CD4-positive, alpha-beta T cell treated with Interleukin-17A for 4 hours (primary cell): Measurements from ENCODE around the gene HSD17B14.

ENCODE experiments used
- DNase-seq: peaks from one replicate; pipeline ENCODE4 v3.0.0-alpha.2; 2020; ENCODE audit warnings: mixed read lengths

HSD17B14 gene

GRCh38 chr19:48822514-48822913 lies 13.8 kb downstream of the HSD17B14 start:
- DNase-seq: no peak

GRCh38 chr19:48821633-48822032 lies 14.7 kb downstream of the HSD17B14 start:
- DNase-seq: no peak

DNA sequence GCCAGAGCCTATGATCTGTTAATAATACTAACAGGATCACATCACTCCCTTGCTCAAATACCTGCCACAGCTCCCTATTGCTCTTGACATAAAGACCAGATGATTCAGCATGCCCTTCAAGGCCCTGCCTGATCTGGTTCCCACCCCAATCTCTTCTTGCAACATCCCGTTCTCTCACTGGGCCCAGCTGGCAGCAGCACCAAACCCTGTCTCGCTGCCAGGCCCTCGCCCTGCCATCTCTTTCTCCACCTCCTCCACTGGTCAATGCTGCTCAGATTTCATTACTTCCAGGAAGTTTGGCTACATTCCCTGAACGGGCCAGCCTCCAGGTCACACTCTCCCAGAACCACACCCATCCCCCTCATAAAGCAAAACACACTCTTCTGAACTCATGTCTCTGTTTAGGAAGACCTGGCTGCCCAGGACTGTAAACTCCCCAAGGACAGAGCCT lies 16.9 kb downstream of the HSD17B14 start:
- no peak for DNase-seq

DNA sequence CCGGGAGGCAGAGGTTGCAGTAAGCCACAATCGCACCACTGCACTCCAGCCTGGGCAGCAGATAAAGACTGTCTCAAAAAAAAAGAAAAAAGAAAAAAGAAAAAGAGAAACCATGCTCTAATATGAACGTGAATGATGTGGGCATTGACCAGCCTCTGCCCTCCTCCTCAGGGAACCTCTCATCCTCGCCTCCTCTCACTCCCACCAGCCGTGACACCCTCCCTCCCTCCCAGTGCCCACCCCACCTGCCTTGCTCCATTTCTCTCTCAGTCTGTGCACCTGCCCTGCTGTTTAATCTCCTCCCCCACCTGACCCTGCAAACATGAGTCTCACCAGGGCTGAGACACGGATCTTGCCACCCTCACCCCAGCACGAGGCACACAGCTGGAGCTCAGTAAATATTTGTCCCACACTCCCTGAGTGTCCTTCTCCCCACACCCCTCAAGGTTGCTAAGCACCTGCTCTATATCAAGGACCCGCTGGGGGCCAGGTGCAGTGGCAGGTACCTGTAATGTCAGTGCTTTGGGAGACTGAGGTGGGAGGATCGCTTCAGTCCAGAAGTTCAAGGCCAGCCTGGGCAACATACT lies 18.0 kb downstream of the HSD17B14 start:
- no peak for DNase-seq

DNA sequence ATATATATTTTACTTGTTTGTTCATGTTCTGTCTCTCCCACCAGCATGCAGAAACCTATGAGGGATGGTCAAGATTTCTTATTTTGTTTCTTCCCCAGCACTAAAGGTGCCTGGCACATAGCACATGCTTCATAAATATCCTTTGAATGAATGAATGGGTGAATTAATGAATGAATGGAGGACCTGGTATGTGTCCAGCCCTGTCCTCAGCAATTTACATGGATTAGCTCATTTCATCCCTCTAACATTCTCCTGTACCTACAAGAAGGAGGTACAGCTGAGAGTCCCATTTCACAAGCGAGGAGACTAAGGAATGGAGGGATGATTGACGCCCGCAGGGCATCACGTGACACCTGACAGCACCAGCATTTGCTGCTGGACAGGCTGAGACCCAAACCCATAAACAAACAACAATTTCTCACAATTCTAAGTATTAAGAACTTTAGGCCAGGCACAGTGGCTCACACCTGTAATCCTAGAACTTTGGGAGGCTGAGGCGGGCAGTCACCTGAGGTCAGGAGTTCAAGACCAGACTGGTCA lies 18.6 kb downstream of the HSD17B14 start:
- DNase-seq: no peak

DNA sequence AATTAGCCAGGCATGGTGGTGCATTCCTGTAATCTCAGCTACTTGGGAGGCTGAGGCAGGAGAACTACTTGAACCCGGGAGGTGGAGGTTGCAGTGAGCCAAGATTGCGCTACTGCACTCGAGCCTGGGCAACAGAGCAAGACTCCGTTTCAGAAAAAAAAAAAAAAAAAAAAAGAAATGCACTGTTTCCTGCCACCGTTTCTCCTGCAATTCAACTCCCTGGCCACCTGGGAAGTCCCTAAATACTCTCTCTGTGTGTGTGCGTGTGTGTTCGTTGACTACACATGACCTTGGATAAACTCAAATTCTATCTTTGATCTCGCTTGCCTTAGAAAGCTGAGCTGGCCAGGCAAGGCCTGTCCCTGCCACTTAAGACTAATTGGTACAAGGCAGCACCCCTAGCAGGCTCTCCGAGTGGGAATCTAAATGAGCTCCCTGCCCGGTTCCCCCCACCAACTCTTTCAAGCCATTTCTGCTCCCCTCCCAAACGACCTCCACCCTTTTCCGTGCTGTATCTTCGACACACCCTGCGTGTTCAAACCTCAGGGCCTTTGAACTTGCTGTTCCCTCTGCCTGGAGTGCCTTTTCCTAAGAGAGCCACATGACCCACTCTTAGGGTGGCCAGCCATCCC lies 20.3 kb downstream of the HSD17B14 start:
- no peak for DNase-seq

DNA sequence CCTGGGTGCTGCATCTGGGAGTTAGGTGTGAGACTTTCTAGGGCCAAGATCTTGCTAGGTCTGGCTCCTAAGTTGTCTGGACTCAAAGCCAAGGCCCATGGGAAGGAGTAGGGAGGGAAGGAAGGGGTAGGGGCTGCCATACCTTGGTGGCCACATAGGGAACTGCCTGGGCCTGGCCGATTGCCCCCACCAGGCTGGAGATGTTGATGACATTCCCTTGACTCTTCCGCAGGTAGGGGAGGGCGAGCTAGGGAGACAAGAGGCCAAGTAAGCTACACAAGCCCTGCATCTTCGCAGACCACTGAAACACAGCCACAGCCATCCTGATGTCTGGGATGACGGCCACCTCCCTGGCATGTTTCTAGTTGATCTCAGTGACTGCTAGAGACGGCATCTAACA lies 21.4 kb downstream of the HSD17B14 start:
- DNase-seq: no peak

DNA sequence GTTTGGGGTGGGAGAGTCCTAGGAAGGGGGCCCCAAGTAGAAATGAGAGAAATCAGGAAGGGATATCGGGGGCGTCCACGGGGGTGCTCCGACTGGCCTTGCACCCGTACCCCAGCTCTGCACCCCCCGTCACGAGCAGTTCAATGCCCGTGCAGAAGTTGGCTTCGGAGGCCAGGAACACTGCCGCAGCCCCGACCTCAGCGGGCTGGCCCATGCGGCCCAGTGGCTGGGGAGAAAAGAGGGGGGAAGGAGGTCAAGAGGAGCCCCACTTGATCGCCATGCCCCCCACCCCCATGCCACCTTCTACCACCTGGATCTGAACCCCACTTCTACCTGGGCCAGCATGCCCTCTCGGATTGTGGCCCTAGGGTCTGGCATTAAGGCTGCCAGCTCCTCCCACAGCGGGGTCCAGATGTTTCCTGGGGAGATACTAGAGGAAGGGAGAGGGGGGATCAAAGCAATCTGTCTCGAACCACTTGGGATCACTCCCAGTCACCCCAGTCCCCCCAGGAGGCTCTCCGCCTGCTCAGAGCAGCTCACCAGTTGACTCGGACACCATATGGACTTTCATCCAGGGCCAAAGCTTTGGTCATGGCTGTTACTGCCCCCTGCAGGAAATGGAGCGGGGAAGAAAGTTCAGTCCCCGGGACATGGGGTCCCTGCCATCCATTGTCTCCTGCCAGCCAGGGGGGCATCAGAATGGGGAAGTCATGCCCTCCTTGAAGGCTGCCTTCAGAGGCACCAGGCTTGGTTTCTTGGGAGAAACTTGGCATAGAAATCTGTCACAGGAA lies 23.0 kb downstream of the HSD17B14 start:
- DNase-seq: no peak

- peak; percentile 77 for DNase-seq
Measured at GRCh38 chr19:48812094-48812929, 24.0 kb downstream of the HSD17B14 start.

- no peak for DNase-seq
Measured at GRCh38 chr19:48810151-48810550, 26.1 kb downstream of the HSD17B14 start.

- DNase-seq: no peak
Measured at GRCh38 chr19:48807590-48808308, 28.5 kb downstream of the HSD17B14 start.

DNA sequence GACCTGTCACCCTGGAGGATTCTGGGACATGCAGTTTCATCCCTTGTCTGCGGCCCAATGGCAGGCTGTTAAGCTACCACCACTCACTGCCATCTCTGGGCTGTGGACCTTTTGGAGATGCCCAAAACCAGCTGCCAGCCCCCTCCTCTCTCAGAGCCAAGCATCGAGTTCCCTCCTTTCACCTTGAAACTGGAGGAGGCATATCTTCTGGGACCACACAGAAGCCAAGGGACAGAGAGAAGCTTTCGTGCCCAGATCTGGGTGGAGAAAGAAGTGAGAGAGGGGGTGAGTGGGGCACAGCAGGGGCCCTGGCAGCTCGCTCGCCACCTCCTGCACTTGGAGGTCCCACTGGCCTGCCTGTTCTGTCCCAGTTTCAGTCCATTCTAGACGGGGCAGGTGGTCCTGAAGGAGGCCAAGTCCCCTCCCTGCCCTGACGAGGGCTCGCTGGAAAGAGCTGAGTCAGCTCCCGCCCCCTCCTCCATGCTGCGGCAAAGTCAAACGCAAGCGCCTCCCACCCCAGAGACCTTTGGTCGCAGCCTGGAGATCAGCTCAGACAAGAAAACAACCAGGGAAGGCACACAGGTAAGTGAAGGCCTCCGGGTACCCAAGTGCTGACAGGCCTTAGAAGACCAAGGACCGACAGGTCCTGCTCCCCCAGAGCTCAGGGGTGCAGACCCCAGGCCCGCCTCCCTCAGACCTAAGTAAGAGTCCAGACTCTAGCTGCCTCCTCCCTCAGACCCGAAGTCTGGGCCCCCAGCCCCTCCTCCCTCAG lies 29.3 kb downstream of the HSD17B14 start:
- peak; percentile 46 for DNase-seq

DNA sequence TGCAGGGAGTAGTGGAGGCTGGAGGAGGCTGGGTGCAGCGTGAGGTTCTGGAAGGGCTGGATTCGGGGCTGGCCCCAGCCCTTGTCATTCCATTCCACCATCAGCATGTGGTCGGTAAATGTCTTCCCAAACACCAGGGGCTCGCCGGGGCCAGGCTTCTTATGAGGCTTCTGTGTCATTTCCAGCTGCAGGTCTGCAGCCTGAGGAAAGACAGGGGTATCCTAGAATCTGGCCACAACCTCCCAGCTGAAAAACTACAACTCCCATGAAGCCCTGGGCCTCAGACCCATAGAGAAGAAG lies 29.8 kb downstream of the HSD17B14 start:
- no peak for DNase-seq

GRCh38 chr19:48805452-48805851 lies 30.8 kb downstream of the HSD17B14 start:
- DNase-seq: no peak

DNA sequence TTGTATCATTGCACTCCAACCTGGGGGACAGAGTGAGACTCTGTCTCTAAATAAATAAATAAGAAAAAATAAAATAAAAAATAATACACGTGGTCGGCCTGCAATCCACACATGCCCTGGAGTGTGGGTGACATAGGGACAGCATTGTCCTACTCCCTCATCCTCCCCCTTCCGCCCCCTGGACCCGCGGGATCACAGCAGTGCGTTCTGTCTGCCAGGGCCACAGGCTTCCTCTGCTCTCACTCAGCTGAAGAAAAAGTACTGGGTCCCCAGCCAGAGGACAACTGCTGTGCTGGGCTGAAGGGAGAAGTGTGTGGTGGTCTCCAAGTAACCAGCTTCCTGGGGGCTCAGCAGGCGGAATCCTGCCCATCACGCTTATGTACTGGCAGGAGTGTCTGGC lies 31.8 kb downstream of the HSD17B14 start:
- no peak for DNase-seq

DNA sequence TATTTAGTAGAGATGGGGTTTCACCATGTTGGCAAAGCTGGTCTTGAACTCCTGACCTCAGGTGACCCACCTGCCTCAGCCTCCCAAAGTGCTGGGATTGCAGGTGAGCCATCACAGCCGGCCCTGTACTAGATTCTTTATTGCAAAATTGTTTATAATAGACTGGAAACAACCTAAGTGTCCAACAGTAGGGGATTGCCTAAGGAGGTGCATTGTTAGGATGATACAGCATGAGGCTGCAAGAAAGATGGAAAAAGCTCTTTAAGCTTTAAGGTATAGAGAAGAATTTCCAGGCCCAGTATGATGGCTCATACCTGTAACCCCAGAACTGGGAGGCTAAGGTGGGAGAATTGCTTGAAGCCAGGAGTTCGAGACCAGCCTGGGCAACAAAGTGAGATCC lies 33.7 kb downstream of the HSD17B14 start:
- no peak for DNase-seq

DNA sequence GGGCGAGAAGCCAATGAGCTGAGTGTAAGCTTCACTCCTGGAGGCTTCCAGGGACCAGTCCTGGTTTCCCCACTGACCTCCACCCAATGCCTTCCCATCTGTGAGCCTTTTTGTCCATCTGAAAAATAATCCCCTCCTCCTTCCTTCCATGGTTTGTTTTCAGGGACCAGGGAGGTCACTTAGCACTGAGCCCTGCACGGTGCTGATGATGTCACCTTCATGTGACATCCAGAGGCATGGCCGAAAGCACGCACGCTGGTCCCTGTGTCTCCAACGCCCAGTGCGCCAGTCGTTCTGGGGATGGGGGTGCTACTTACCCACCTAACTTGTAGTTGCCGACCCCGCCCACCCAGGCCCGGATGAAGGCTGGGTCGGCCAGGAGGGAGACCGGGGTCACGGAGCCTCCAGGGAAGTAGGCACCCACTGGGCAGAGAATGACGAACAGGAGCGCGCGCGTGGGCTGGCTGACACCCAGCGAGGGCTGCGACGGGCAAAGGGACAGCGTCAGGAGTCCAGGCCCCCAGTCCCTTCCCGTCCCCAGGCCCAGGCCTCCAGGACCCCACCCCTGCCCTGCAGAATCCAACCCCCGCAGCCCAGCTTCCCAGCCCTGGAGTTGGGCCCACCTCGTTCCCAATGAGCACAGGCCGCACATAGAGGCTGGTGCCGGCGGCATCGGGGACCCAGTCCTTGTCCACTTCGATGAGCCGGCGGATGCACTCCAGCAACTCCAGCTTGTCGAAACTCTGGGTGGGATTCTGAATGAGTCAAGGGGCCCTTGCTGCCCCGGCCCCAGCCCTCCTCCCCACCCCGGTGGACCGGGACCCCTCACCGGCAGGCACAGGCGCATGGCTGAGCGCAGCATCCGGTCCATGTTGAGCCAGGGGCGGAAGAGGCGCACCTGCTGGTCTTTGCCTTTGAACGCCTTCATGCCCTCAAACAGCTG lies 36.7 kb downstream of the HSD17B14 start:
- no peak for DNase-seq

DNA sequence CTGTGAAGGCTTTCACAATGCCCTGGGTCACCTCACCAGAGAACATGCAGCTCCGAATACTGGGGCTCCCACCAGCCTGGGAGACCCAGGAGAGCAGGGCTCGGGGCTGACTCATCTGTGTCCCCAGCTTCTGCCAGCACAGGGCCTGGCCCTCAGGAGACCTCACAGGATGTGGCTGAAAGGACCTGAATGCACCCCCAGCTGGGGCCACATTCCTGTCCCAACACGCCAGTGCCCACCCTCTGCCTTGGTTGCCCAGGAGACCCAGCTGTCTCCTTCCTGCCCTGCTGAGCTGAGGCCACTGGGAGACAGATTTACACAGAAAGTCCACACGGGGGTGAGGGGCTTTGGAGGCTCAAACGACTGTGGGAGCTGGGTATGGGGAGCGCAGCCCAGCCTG lies 37.4 kb downstream of the HSD17B14 start:
- DNase-seq: no peak

GRCh38 chr19:48797103-48797502 lies 39.2 kb downstream of the HSD17B14 start:
- DNase-seq: no peak

DNA sequence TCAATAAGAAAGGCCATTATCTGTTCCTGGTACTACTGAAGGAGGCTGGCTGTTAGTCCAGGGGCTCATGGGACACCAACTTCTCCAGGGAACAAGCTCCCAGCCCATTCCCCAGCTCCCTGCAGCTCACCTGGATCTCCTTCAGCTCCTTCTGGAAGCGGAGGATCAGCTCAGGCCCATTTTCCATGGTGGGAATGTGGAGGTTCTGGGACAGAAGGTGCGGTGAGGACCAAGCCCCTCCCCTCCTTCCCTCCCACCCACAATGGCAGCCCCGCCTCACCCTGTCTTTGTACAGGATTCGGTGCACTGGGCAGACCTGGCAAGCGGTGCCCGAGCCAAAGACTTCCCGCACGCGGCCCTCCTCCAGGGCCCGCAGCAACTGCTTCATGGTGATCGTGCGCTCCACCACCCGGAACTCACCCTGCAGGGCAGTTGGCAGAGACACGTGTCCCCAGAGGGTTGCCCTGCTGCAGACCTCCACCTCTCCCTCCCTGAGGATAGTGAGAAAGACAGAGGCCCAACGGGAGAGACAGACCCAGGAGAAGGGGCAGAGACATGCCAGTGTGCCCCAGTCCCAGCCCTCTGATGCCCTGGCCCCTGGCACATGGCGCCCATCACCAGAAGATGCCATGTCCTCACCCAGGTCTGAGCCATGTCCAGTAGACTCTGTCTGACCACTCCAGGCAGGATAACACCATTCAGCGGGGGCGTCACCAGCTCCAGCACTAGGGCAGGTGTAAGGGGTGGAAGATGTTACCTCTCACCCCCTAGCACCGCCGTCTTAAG lies 39.8 kb downstream of the HSD17B14 start:
- DNase-seq: no peak
